NCI-H2196 treated with DMSO at 0.1 percent for 48 hours (cell line): ENCODE measurements around the gene SMOC1.

ENCODE experiments used
- DNase-seq: peaks from one replicate; lab custom pipeline; 2025; ENCODE audit not compliant: unreplicated experiment; lab: John Stamatoyannopoulos, UW

Gene SMOC1

GRCh38 chr14:69979882-69980281 lies 100.7 kb downstream of the SMOC1 start:
- no peak for DNase-seq

DNA sequence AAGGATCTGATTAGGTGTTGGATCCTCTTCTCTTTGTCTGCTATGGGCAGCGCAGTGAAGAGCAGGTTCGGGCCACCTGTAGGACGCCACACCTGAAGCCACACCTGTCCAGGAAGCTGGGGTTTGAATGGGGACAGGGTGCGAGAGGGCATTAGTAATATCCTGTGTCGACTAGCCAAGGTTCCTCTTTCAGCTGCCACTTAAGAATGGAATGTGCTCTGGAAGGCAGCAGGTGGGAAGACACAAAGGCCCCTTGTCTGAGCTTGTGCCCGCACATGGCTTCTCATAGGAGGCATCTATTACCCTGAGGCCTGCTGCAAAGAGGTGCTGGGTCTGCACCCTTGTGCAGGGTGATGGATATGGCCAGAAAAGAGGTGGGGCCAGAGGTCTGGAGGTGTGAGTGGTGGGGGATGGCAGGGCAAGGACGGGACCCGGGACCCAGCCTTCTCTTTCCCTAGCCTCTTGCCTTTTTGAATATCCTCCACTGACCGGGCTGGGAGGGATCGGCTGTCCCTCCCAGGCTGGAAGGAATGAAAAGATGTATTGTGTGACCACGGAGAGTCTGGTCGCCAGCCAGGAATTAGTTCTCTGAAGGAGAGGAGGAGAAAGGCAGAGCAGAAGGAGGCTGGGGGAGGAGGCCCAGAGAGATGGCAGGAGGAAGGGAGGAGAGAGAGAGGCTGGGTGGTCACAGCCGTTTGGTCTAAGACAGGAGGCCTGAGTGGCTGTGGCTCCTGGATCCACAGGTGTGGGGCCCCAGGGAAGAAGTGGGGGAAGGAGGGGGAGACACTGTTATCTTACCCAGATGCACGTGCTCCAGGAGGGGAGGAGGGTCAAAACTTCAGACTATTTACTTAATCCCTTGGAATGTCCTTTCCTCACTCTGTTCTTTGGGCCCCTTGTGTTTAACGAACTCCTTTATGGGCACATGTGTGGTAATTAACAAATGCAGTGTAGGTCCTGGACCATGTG lies 101.5 kb downstream of the SMOC1 start:
- DNase-seq, result peak; percentile 97

DNA sequence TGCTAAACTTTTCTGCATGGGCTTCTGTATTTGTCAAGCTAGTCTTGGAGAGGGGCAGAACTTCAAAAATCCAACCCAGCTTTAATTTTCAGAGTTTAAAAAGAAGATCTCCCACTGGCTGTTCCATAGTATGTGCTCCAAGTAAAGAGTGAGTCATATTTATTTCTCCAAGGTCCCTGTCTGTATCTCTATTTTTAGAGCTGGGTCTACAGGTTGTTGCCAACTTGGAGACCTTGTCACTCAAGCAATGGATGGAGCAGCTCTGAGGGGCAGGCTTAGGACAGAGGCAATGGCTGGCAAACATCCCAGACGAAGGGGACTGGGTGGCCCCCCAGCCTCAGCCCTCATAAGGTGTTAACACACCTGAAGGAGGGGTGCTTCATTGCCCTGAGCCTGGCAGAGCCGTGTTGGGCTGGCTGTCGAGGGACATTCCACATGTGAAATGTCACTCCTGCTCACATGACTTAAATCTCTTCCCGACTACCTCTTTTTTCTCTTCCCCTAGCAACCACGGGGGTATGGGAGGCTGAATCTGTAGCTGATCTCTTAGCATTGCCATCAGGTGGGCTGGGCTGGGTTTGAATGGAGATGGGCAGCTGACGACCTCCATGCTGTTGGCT lies 103.1 kb downstream of the SMOC1 start:
- DNase-seq, result no peak

- no peak for DNase-seq
These were observed 103.7 kb downstream of the SMOC1 start for GRCh38 chr14:69982886-69983285.

DNA sequence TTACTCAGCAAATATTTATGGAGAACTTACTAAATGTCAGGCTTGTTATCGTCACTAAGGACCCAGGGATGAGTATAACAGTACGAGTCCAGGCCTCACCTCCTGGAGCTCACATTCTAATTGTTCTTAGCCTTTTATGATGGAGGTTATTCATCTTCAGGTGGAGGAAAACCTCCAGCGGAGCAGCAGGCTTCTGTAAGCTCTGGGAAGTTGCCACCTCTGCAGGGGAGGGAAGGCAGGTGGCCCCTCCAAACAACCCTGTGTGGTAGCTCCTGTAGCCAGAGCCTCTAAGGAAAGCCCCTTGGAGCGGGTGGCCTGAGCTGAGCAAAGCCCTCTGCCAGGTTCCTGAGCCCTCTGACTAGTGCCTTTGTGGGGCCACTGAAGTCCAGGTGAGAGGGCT lies 104.1 kb downstream of the SMOC1 start:
- DNase-seq, result no peak

- DNase-seq, result no peak
These were observed 106.2 kb downstream of the SMOC1 start for GRCh38 chr14:69985463-69985862.

- no peak for DNase-seq
These were observed 107.1 kb downstream of the SMOC1 start for GRCh38 chr14:69986336-69986735.

DNA sequence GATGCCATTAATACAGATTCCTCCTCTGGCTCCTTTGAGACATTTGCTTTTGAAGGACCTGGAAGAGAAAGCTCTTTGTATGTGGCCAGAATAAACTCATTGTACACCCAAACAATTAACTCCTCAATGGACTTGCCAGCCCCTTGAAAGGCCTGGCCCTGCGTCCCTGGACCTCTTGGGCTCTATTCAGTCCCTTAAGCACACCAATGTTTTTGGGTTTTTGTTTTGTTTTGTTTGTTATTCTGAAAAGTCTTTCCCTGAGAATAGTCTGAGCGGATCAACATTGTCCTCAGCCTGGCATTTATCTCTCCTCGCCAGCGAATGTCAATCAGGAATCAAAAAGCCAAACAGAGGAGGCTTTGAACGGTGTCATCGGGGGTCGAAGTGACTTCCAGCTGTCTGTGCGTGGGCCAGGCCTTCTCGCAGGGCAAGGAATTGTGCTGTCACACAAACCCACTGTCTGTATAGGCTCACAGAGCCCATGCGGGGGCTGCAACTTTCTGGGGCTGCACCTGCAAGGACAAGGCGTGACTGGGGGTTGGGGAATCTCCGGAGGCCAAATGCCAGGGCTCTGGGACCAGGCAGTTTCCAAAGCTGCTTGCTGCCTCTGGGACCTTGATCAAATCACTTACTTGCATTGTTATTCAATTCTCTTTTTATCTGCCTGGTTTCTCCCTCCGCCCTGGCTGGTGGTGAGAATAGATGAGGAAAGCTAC lies 108.3 kb downstream of the SMOC1 start:
- no peak for DNase-seq

DNA sequence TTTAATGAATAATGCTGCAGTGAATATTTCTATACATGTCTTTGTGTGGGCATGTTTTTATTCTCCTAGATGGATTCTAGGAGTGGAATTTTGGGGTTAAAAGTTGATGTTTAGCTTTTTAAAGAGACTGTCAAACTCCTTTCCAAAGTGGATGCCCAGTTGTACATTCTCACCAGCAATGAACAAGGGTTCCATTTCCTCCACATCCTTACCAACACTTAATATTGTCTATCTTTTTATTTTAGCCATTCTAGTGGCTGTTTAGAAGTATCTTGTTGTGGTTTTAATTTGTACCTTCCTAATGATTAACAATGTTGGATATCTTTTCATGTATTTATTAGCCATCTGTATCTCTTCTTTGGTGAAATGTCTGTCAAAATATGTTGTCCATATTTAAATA lies 109.8 kb downstream of the SMOC1 start:
- DNase-seq, result no peak

- DNase-seq, result no peak
These were observed 110.4 kb downstream of the SMOC1 start for GRCh38 chr14:69989622-69990021.

DNA sequence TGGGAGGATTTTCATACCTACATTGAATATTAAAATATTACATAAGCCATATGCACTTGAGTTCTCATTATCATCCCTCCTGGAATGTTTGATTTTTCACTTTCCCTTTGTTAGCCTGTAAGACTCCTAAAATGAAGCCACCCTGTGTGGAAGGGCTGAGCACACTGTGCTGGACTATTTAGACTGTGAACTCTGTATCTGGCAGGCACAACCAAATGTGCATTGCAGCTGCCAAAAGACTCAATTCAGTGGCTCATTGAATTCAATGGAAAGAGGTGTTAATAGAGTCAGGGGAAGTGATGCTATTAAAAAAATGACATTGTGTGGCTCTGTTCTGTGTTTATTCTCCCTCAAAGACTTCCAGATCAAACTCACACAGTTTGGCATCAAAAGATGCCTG lies 111.1 kb downstream of the SMOC1 start:
- no peak for DNase-seq

GRCh38 chr14:69991422-69991821 lies 112.2 kb downstream of the SMOC1 start:
- no peak for DNase-seq

GRCh38 chr14:69992564-69992963 lies 113.3 kb downstream of the SMOC1 start:
- no peak for DNase-seq

DNA sequence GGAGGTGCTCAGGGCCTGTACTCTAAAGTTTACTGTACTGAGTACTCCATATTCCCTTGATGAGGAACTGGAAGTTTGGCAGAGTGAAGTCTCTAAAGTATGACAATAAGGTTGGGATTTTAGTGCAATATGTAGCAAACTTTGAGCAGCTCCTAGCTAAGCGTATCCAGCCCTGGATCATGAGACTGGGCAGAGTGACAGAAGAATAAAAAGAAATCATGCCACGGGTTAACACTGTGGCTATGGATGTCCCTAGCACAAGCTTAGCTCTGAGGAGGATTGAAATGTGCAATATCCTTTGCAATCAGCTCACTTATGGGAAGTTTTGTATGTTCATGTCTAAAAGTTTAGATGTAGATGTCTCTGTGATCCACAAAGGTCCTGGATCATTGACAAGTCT lies 114.1 kb downstream of the SMOC1 start:
- DNase-seq, result no peak

DNA sequence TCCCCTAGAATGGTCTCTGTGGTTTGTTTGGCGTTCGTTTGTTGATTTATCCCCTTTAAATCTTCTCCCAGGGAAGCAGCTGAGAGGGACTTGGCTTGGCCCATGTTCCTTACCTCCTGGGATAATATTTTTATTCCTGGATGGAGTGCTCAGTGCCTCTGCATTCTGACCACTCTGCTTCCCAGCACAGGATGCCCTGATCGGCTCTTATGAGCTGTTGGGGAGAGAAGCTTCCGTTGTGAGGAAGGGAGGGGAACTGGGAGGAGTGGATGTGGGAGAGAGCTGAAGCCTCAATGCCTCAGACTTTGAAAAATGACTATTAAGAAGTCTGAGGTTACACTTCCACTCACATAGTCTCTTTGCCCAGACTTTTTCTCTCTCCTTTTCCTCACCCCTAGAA lies 114.8 kb downstream of the SMOC1 start:
- DNase-seq, result no peak

- DNase-seq, result no peak
These were observed 117.0 kb downstream of the SMOC1 start for GRCh38 chr14:69996216-69996615.

DNA sequence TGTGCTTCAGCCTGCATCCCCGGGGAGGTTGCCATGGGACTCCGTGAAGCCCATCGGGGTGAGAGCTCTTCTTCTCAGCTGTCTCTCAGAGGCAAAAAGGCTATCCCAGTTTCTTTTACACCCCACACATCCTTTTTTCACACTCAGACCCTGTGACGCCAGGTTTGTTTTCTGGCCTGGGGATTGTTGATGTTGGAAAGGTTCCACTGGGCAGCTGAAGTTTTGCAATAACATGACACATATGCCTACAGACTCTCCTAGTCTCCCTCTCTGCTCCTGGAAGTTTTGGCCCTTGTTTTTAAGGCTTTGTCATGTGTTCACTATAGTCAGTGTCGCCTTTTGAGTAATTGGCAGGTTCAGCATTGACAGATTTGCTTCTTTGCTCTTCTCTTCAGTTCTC lies 118.6 kb downstream of the SMOC1 start:
- DNase-seq, result peak; percentile 61

GRCh38 chr14:69999261-69999674 lies 120.1 kb downstream of the SMOC1 start:
- DNase-seq, result peak; percentile 93

DNA sequence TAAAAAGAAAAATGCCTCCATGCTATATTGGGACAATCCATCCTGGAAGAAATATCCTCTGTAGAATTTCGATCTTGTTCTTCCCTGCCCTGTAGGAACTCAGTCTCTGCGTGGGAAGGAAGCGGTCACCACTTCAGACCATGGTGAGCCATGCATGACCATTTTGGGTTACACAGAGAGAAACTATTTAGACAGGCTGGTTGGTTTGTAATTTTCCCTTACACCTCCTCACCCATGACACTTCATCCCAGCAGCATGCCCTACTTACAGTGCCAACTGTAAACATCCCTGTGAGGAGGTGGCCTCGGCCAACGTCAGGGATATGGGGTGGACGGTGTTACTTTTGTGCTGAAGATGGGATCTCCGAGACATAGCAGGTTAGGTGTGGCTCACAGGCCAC lies 121.4 kb downstream of the SMOC1 start:
- no peak for DNase-seq

- no peak for DNase-seq
These were observed 123.6 kb downstream of the SMOC1 start for GRCh38 chr14:70002589-70003346.

GRCh38 chr14:70004791-70005190 lies 125.6 kb downstream of the SMOC1 start:
- no peak for DNase-seq
